ENCODE results near the gene ITGA2.

GRCh38 chr5:52985306-52985705, 3.8 kb upstream of the ITGA2 start:
- no peak for TF ChIP-seq ARNTL (CRISPR knock-in tag; IDR thresholded peaks at IDR 0.05; ENCODE audit: borderline replicate concordance, low read depth)
- TF ChIP-seq PATZ1 (CRISPR knock-in tag; IDR thresholded peaks at IDR 0.05; ENCODE audit: borderline replicate concordance): no peak
- TF ChIP-seq POU6F1 (CRISPR knock-in tag; IDR thresholded peaks at IDR 0.05; ENCODE audit: borderline replicate concordance, low read depth): no peak
- no peak for TF ChIP-seq GLIS3 (CRISPR knock-in tag; IDR thresholded peaks at IDR 0.05)
- TF ChIP-seq TOX (CRISPR knock-in tag; IDR thresholded peaks at IDR 0.05; ENCODE audit: borderline replicate concordance): no peak

Data from SK-N-SH treated with all-trans-retinoic acid at 6 μM for 48 hours (cell line).